ENCODE results near the gene NT5C2. TPM values are rescaled to one million over a fixed set of nuclear protein-coding genes. Genes with fewer than 3 reads are reported as not detected.

NT5C2 gene
- total and polyA plus RNA-seq, 7 donors: 37.7 to 61.5 (median 49.2) TPM

DNA sequence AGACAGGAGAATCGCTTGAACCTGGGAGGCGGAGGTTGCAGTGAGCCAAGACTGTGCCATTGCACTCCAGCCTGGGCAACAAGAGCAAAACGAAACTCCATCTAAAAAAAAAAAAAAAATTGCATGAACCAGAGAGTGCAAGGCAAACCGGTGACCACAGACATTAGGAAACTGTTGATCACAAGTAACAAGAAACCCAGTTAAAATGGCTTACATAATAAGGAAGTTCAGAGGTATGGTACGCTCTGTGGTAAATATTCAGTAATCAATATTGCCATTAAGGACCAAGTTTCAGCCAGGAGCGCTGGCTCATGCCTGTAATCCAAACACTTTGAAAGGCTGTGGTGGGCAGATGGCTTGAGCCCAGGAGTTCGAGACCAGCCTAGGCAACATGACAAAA, 9.2 kb upstream of the NT5C2 start:
- Histone ChIP-seq H3K27me3 (no peaks in the 10 kb centered on the region), H3K36me3 (no peaks in the 10 kb centered on the region), H3K4me1 (peaks cover 0 to 3% (median under 1%) of the 10 kb centered on the region in 4 donors), H3K9me3 (no peaks in the 10 kb centered on the region), H3K27ac (no peak overlapping the region), H3K4me3 (no peak overlapping the region)
- TF ChIP-seq, protein P1, sequence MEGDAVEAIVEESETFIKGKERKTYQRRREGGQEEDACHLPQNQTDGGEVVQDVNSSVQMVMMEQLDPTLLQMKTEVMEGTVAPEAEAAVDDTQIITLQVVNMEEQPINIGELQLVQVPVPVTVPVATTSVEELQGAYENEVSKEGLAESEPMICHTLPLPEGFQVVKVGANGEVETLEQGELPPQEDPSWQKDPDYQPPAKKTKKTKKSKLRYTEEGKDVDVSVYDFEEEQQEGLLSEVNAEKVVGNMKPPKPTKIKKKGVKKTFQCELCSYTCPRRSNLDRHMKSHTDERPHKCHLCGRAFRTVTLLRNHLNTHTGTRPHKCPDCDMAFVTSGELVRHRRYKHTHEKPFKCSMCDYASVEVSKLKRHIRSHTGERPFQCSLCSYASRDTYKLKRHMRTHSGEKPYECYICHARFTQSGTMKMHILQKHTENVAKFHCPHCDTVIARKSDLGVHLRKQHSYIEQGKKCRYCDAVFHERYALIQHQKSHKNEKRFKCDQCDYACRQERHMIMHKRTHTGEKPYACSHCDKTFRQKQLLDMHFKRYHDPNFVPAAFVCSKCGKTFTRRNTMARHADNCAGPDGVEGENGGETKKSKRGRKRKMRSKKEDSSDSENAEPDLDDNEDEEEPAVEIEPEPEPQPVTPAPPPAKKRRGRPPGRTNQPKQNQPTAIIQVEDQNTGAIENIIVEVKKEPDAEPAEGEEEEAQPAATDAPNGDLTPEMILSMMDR (IDR thresholded peaks at IDR 0.05): no peak
- TF ChIP-seq EP300 (IDR thresholded peaks at IDR 0.05) (no peak), POLR2A (IDR thresholded peaks at IDR 0.05) (no peak), POLR2AphosphoS5 (IDR thresholded peaks at IDR 0.05) (no peak)
- intact Hi-C loops (cut with DNase I): no loop called here
- 76 to 84% methylated on average over 7 of the region's 7 CpGs for WGBS, 2 donors
- DNase-seq: no peak

DNA sequence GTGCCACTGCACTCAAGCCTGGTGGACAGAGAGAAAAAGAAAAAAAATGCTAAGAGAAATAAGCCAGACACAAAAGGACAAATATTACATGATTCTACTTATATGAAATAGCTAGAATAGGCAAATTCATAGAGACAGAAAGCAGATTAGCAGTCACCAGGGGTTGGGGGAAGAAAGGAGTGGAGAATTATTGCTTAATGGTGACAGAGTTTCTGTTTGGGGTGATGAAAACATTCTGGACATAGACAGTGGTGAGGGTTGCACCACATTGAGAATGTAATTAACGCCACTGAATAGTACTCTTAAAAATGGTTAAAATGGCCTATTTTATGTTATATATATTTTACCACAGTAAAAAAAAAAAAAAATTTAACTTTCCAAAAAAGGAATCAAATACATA, 6.4 kb upstream of the NT5C2 start:
- no peak overlapping the region for H3K27ac ChIP-seq
- no peaks in the 10 kb centered on the region for H3K27me3 ChIP-seq
- no peak for DNase-seq
- TF ChIP-seq EP300 (IDR thresholded peaks at IDR 0.05) (no peak), POLR2AphosphoS5 (IDR thresholded peaks at IDR 0.05) (no peak), POLR2A (IDR thresholded peaks at IDR 0.05) (no peak)
- TF ChIP-seq, protein P1 (IDR thresholded peaks at IDR 0.05): no peak
- WGBS, 2 donors: 86% methylated on average over 1 of the region's 1 CpG
- no peaks in the 10 kb centered on the region for H3K9me3 ChIP-seq
- no peak overlapping the region for H3K4me3 ChIP-seq
- no peaks in the 10 kb centered on the region for H3K36me3 ChIP-seq
- intact Hi-C loops (cut with DNase I): no loop called here
- H3K4me1 ChIP-seq: no peaks in the 10 kb centered on the region

DNA sequence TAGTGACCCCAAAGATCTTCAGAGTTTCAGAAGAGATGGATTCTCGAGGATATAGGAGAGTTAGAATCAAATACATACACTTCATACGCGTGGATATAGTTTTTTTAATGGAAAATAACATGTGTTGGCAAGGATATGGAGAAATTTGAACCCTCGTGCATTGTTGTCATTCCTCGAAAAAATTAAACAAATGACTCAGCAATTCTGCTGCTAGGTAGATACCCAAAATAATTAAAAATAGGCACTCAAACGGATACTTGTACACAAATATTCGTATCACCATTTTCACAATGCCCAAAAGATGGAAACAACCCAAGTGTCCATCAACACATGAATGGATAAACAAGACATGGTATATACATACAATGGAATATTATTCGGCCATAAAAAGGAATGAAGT, 5.6 kb upstream of the NT5C2 start:
- Histone ChIP-seq H3K4me3 (no peak overlapping the region), H3K4me1 (peaks cover 0 to 5% (median 2%) of the 10 kb centered on the region in 4 donors), H3K9me3 (no peaks in the 10 kb centered on the region), H3K36me3 (no peaks in the 10 kb centered on the region), H3K27me3 (no peaks in the 10 kb centered on the region), H3K27ac (no peak overlapping the region)
- TF ChIP-seq POLR2AphosphoS5 (IDR thresholded peaks at IDR 0.05) (no peak), POLR2A (IDR thresholded peaks at IDR 0.05) (no peak), EP300 (IDR thresholded peaks at IDR 0.05) (no peak)
- TF ChIP-seq, protein P1 (IDR thresholded peaks at IDR 0.05): no peak
- no peak for DNase-seq
- 89 to 91% methylated on average over 8 of the region's 8 CpGs for WGBS, 2 donors
- intact Hi-C loops (cut with DNase I): no loop called here

DNA sequence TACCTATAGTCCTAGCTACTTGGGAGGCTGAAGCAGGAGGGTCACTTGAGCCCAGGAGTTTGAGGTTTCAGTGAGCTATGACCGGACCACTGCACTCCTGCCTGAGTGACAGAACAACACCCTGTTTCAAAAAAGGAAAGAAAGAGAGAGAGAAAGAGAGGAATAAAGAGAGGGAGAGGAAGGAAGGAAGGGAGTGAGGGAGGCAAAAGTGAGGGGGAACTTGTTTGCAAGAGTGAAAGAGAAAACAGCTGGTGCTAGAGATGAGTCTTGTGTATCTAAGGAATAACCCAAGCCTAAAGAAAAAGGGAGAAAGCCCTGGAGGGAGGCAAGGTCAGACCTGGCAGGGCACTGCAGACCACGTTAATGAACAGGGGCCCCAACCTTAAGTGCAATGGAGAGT, 4.8 kb upstream of the NT5C2 start:
- Histone ChIP-seq H3K4me1 (peaks cover 0 to 9% (median 6%) of the 10 kb centered on the region in 4 donors), H3K4me3 (no peak overlapping the region), H3K27ac (peak overlapping the region in 2 of 4 donors; percentile 34 to 37), H3K9me3 (no peaks in the 10 kb centered on the region), H3K36me3 (no peaks in the 10 kb centered on the region), H3K27me3 (no peaks in the 10 kb centered on the region)
- TF ChIP-seq POLR2A (IDR thresholded peaks at IDR 0.05) (no peak), POLR2AphosphoS5 (IDR thresholded peaks at IDR 0.05) (no peak), EP300 (IDR thresholded peaks at IDR 0.05) (no peak)
- TF ChIP-seq, protein P1 (IDR thresholded peaks at IDR 0.05): no peak
- 54 to 84% methylated on average over 2 of the region's 2 CpGs for WGBS, 2 donors
- no peak for DNase-seq
- intact Hi-C loops (cut with DNase I): no loop called here

DNA sequence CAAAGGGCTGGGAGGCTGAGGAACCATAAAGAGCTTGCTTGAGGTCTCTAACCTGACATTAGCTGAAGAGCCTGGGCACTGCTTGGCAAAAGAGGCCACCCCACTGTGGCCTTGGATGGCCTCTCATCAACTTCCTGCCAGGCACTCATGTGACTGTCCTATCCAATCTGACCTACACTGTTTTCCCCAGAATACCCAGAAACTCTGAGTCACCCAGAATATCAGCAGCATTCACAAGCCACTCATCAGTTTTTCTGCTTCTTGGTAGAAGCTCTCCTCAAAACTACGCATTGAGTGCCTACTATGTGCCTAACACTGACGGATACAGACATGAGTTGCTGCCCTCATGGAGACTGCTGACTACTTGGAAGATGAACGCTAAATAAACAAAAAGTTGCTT, 4.1 kb upstream of the NT5C2 start:
- peak in 3 of 4 donors; percentile 34 to 70 (median 50) for TF ChIP-seq POLR2AphosphoS5 (IDR thresholded peaks at IDR 0.05)
- peak in 1 of 4 donors; percentile 9 for TF ChIP-seq EP300 (IDR thresholded peaks at IDR 0.05)
- TF ChIP-seq POLR2A (IDR thresholded peaks at IDR 0.05): no peak
- TF ChIP-seq, protein P1 (IDR thresholded peaks at IDR 0.05): no peak
- no peaks in the 10 kb centered on the region for H3K9me3 ChIP-seq
- intact Hi-C loops (cut with DNase I): no loop called here
- WGBS, 2 donors: 76 to 78% methylated on average over 3 of the region's 3 CpGs
- peak; percentile 65 for DNase-seq
- H3K4me1 ChIP-seq: peaks cover 0 to 9% (median 6%) of the 10 kb centered on the region in 4 donors
- H3K4me3 ChIP-seq: no peak overlapping the region
- H3K27ac ChIP-seq: peak overlapping the region in 3 of 4 donors; percentile 14 to 37 (median 34)
- H3K36me3 ChIP-seq: no peaks in the 10 kb centered on the region
- no peaks in the 10 kb centered on the region for H3K27me3 ChIP-seq

Data from sigmoid colon (tissue), 7 donors.